Chondrocyte (in vitro differentiated cells): Measurements from ENCODE around the gene BCORL1. TPM values are rescaled to one million over a fixed set of nuclear protein-coding genes. Genes with fewer than 3 reads are reported as not detected.

Experiments used
- DNase-seq: peaks from one replicate; pipeline ENCODE4 v3.0.0; 2021; ENCODE audit warnings: mixed read lengths, low spot score
- H3K27ac Mint-ChIP-seq: one replicate; pipeline ENCODE4 v1.8.0; 2021; ENCODE audit warnings: mild to moderate bottlenecking, moderate library complexity, mixed read lengths; ENCODE audit not compliant: unreplicated experiment
- H3K27me3 Mint-ChIP-seq: 2 replicates; pipeline ENCODE4 v1.8.0; 2021; ENCODE audit warnings: low read depth, mixed read lengths
- H3K36me3 Mint-ChIP-seq: 2 replicates; pipeline ENCODE4 v1.8.0; 2021; ENCODE audit warnings: low read depth, mixed read lengths
- H3K4me1 Mint-ChIP-seq: 2 replicates; pipeline ENCODE4 v1.8.0; 2021; ENCODE audit warnings: low read depth, mild to moderate bottlenecking, mixed read lengths
- H3K4me3 Mint-ChIP-seq: one replicate; pipeline ENCODE4 v1.8.0; 2021; ENCODE audit warnings: mild to moderate bottlenecking, moderate library complexity, mixed read lengths; ENCODE audit not compliant: unreplicated experiment
- H3K9me3 Mint-ChIP-seq: 2 replicates; pipeline ENCODE4 v1.8.0; 2021; ENCODE audit warnings: low read depth, mixed read lengths
- total RNA-seq: library from RNA; stranded (reverse); gene quantifications from 3 replicates; pipeline ENCODE4 v1.2.1, GENCODE V29; 2021
- TF ChIP-seq, protein P1 (sequence below): fragments of 200-600 bp; sonication (generic); IDR thresholded peaks from 2 replicates; pipeline ENCODE4 v1.5.0; 2021; ENCODE audit warnings: antibody characterized with exemption, mild to moderate bottlenecking, moderate library complexity

The BCORL1 gene
- total RNA-seq, 1 donor from 2014 or later: 20.6 TPM

DNA sequence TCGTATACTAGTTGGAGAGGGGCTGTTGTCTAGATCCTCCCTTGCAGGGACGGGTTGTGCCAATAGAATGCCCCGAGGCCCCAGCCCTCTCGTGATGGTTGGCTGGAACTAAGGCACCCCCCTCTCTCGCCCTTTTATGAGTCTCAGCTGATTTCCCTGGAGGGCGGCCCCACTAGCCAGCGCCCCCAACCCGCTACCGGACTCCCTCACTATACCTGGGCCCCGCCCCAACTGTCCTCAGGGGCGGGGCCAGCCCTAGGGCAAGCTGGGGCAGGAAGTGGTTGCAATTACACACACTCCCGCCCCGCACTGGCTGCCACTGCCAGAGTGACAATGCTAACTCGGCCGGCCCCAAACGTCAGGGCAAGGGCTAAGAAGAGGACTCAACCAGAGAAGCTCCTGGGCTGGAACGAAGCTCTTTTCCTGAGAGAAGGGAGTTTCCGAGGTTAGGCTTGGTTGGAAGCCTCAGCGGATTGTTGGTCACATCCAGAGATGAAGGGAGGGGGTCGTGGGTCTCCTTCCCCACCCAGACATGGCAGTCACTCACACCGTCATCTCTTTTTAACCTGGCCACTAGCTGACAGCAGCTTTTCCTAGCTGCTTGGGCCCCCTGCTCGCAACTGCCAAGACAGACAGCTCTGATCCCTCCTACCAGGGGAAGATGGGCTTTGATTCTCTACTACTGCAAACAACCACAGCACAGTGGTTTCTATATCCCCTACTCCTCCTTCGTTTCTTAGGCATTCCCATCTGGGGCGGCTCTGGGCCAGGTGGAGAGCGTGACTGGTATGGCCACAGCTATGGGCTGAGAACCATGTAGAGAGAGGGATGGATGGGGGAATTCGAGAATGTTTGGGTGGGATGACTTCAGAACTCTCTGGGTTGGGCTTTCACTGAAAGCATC, 21.0 kb upstream of the BCORL1 start:
- TF ChIP-seq, protein P1, sequence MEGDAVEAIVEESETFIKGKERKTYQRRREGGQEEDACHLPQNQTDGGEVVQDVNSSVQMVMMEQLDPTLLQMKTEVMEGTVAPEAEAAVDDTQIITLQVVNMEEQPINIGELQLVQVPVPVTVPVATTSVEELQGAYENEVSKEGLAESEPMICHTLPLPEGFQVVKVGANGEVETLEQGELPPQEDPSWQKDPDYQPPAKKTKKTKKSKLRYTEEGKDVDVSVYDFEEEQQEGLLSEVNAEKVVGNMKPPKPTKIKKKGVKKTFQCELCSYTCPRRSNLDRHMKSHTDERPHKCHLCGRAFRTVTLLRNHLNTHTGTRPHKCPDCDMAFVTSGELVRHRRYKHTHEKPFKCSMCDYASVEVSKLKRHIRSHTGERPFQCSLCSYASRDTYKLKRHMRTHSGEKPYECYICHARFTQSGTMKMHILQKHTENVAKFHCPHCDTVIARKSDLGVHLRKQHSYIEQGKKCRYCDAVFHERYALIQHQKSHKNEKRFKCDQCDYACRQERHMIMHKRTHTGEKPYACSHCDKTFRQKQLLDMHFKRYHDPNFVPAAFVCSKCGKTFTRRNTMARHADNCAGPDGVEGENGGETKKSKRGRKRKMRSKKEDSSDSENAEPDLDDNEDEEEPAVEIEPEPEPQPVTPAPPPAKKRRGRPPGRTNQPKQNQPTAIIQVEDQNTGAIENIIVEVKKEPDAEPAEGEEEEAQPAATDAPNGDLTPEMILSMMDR: no peak
- no peak overlapping the region for H3K4me3 Mint-ChIP-seq
- no peaks in the 10 kb centered on the region for H3K27me3 Mint-ChIP-seq
- peaks cover 5% of the 10 kb centered on the region for H3K4me1 Mint-ChIP-seq
- no peaks in the 10 kb centered on the region for H3K9me3 Mint-ChIP-seq
- H3K36me3 Mint-ChIP-seq: no peaks in the 10 kb centered on the region
- DNase-seq: no peak
- H3K27ac Mint-ChIP-seq: no peak overlapping the region

DNA sequence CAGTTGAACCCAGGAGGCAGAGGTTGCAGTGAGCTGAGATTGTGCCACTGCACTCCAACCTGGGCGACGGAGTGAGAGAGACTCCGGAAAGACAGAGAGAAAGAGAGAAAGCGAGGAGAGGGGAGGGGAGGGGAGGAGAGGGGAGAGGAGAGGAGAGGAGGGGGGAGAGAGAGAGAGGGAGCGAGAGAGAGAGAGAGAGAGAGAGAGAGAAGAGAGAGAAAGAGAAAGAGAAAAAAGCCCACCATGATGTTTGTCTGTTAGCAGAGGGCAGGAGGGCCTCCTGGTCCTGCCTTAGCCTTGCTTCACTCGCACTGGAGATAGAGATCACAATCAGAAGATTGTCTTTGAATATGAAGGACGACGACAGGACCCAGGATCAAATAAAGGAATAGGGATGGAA, 18.7 kb upstream of the BCORL1 start:
- no peak overlapping the region for H3K27ac Mint-ChIP-seq
- H3K4me1 Mint-ChIP-seq: peaks cover 5% of the 10 kb centered on the region
- H3K4me3 Mint-ChIP-seq: no peak overlapping the region
- no peaks in the 10 kb centered on the region for H3K9me3 Mint-ChIP-seq
- peak; percentile 9 for DNase-seq
- no peaks in the 10 kb centered on the region for H3K36me3 Mint-ChIP-seq
- H3K27me3 Mint-ChIP-seq: no peaks in the 10 kb centered on the region
- TF ChIP-seq, protein P1: no peak

DNA sequence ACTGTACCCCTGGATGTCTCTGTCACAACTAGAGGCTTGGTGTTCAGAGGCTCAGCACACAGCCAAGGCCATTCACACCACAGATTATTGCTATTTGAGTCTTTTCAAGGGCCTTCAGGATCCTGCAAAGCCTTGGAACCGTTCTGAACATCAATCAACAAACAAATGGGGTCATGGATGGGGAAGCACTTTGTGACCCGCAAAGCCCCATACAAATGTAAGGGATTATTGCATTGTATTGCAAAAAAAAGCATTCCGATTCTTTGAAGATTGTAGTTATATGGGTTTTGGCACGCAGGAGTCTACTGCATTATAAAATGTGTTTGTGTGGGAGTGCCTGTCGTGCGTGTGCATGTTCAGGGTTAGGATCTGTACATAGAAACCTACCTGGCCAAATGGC, 17.3 kb upstream of the BCORL1 start:
- Mint-ChIP-seq H3K27ac (no peak overlapping the region), H3K9me3 (no peaks in the 10 kb centered on the region), H3K4me1 (peaks cover 5% of the 10 kb centered on the region), H3K36me3 (no peaks in the 10 kb centered on the region), H3K4me3 (no peak overlapping the region), H3K27me3 (no peaks in the 10 kb centered on the region)
- peak; percentile 10 for DNase-seq
- TF ChIP-seq, protein P1: no peak

DNA sequence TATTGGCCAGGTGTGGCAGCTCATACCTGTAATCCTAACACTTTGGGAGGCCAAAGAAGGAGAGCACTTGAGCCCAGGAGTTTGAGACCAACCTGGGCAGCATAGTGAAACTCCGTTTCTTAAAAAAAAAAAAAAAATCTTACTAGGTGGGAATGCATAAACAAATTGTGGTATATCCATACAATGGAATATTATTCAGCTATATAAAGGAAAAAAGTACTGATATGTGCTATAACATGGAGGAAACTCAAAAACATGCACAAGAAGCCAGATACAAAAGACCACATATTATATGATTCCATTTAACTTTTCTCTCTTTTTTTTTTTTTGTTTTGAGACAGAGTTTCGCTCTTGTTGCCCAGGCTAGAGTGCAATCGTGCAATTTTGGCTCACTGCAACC, 13.5 kb upstream of the BCORL1 start:
- DNase-seq: no peak
- Mint-ChIP-seq H3K4me3 (no peak overlapping the region), H3K9me3 (no peaks in the 10 kb centered on the region), H3K27me3 (peaks cover 8% of the 10 kb centered on the region), H3K27ac (no peak overlapping the region), H3K36me3 (no peaks in the 10 kb centered on the region), H3K4me1 (no peaks in the 10 kb centered on the region)
- TF ChIP-seq, protein P1: no peak

DNA sequence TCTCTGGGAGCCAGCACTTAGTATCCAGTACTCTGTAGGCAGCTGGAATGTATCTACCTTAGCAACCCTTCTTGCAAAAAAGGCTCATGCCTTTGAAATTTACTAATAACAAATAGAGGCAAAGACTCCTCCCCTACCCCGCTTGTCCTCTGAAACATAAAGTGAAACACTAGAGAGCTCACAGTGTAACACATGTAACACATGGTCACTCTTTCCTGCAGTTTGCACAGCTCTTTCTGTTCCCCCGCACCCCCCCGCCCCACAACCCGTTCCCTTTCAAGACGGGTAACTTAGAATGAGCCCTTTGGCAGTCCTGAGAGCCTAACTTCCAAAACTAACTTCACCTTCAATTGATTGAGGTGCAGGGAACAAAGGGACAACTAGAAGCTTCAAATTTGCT, 6.0 kb upstream of the BCORL1 start:
- TF ChIP-seq, protein P1: no peak
- Mint-ChIP-seq H3K4me1 (no peaks in the 10 kb centered on the region), H3K27ac (no peak overlapping the region), H3K4me3 (no peak overlapping the region), H3K9me3 (no peaks in the 10 kb centered on the region), H3K36me3 (no peaks in the 10 kb centered on the region), H3K27me3 (peaks cover 14% of the 10 kb centered on the region)
- no peak for DNase-seq
